H1 (cell line): ENCODE results near the gene CNOT2. TPM values are rescaled to one million over a fixed set of nuclear protein-coding genes. Genes with fewer than 3 reads are reported as not detected.

Experiments used
- CHD7 ChIP-seq: fragments of 300-600 bp; sonication (generic); IDR thresholded peaks from 2 replicates; pipeline ENCODE4 v1.7.1; 2012; ENCODE audit warnings: low read length, moderate library complexity, mild to moderate bottlenecking, inconsistent platforms; ENCODE audit not compliant: insufficient replicate concordance
- HDAC6 ChIP-seq: IDR thresholded peaks from one replicate; pipeline ENCODE4 v1.7.1; 2012; ENCODE audit warnings: low read depth, mild to moderate bottlenecking, inconsistent platforms, low read length, moderate library complexity
- RNF2 ChIP-seq: fragments of 200-900, 300-1000 bp; sonication (generic); IDR thresholded peaks from 2 replicates; pipeline ENCODE4 v1.7.1; 2016; ENCODE audit warnings: borderline replicate concordance, low read depth, mild to moderate bottlenecking, antibody characterized with exemption, low read length; ENCODE audit not compliant: poor library complexity, severe bottlenecking; ENCODE audit errors: missing control alignments
- polyA plus RNA-seq, 7 experiments: library from polyadenylated mRNA; depleted of rRNA in 3 of 7; stranded (reverse) in 5 of 7; unstranded in 2 of 7; fragments of >200 nt in 5 of 7; fragments of 200-250 nt in 2 of 7; gene quantifications; 1 replicate in 5 of 7; 2 replicates in 1 of 7; 4 replicates in 1 of 7; pipeline versions ENCODE4 v1.2.1 to v1.2.3, GENCODE V29; 2011 to 2013; ENCODE audit warnings: missing spikeins in 2 of 7, mixed read lengths in 2 of 7
- total RNA-seq: library from RNA; stranded (reverse); fragmentation: NEBNext Ultra II Directional; extraction: Animal tissue kit (Norgen Biotek cat#: 25700); gene quantifications from 2 replicates; pipeline ENCODE4 v1.2.1, GENCODE V29; 2021

Gene CNOT2
- total and polyA plus RNA-seq, 2 of the 8 experiments (the other 6 are each of a cell fraction or from before 2014, with no cell fraction given): 61.2 to 64.8 TPM

- no peak for TF ChIP-seq CHD7
- TF ChIP-seq HDAC6: no peak
- no peak for TF ChIP-seq RNF2
Measured at GRCh38 chr12:70364695-70365397, 121.6 kb downstream of the CNOT2 start (continued).
